ENCODE data around the gene NACA.

The NACA gene

GRCh38 chr12:56687223-56688128, 37.6 kb downstream of the NACA start:
- DNase-seq = peak; percentile 69

DNA sequence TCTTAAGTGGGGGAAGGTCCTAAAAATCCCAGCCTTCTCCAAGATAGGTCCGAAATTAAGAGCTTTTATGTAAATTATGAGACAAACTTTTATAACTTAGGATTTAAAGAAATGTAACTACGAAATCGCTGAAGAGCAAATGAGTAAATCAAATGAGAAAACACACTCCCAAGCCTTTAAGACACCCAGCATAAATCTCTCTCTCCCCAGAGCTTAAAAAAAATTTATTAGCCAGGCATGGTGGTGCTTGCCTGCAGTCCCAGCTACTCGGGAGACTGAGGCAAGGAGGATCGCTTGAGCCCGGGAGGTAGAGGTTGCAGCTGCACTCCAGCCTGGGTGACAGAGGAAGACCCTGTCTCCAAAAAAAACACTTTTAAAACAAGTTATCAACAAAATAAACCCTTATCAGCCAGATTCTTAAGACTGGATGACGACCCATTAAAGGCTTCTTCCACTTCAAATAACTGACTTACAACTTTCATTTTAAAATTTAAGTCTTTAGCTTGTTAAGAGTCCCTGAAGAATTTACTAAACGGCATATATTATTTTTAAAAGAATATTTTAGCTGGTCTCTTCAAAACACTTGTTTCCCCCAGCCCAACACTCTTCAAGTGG, 40.2 kb downstream of the NACA start:
- DNase-seq = no peak

- no peak for DNase-seq
Measured at GRCh38 chr12:56682323-56682722, 42.8 kb downstream of the NACA start.

GRCh38 chr12:56679883-56680575, 45.1 kb downstream of the NACA start:
- DNase-seq = no peak

DNA sequence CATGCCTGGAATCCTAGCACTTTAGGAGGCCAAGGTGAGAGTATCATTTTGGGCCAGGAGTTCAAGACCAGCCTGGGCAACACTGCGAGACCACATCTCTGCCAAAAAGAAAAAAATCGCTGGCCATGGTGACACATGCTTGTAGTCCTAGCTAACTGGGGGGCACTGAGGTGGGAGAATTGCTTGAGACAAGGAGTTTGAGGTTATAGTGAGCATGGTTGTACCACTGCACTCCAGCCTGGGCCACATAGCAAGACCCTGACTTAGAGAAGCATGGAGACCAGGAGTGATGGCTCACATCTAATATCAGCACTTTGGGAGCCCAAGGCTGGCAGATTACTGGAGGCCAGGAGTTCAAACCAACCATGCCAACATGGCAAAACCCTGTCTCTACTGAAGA, 46.2 kb downstream of the NACA start:
- DNase-seq = no peak

GRCh38 chr12:56677680-56678079, 47.4 kb downstream of the NACA start:
- DNase-seq = no peak

DNA sequence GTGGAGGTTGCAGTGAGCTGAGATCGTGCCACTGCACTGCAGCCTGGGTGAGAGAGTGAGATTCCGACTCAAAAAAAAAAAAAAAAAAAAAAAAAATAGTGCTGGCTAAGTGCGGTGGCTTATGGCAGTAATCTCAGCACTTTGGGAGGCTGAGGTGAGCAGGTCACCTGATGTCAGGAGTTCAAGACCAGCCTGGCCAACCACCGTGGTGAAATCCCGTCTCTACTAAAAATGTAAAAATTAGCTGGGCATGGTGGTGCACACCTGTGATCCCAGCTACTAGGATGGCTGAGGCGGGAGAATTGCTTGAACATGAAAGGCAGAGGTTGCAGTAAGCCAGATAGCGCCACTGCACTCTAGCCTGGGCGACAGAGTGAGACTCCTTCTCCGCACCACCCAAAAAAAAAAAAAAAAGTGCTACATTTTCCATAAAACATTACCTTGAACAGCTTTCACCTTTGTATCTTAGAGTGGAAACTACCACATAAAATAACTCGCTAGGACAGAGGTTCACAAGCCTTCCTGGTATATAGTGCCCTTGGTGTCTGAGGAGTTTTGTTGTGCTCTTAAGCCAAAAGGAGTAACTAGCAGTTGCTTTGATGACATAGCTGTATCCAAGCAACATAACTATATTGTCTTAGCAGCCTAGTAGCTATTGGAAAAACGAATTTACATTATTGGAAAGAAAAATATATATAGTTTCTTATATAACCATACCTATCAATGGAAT, 48.1 kb downstream of the NACA start:
- no peak for DNase-seq

- DNase-seq = no peak
Measured at GRCh38 chr12:56671608-56672007, 53.5 kb downstream of the NACA start.

DNA sequence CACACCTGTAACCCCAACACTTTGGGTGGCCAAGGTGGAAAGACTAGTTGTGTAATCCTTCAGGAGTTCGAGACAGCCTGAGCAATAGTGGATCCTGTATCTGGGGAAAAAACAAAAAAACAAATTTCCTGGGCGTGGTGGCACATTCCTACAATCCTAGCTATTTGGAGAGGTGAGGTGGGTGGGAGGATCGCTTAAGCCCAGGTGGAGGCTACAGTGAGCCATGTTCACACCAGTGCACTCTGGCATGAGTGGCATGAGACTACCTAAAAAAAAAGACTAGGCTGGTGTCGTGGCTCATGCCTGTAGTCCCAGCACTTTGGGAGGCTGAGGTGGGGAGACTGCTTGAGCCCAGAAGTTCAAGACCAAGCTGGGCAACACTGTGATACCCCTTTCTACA, 54.3 kb downstream of the NACA start:
- DNase-seq = no peak

GRCh38 chr12:56668197-56668457, 57.0 kb downstream of the NACA start:
- DNase-seq = no peak

Measured in hematopoietic multipotent progenitor cell treated with erythropoietin and hydrocortisone succinate and interleukin-3 and kit ligand, for 6 days (in vitro differentiated cells).